Kidney epithelial cell (primary cell): ENCODE measurements around the gene BTF3. TPM values are rescaled to one million over a fixed set of nuclear protein-coding genes. Genes with fewer than 3 reads are reported as not detected.

ENCODE experiments used
- DNase-seq: peaks from one replicate; pipeline ENCODE4 v3.0.0-alpha.2; 2010; ENCODE audit warnings: low read depth
- H3K27me3 ChIP-seq: 2 replicates; pipeline ENCODE4 v1.6.0; 2011; ENCODE audit warnings: low read length; ENCODE audit not compliant: control insufficient read depth, insufficient read depth
- H3K36me3 ChIP-seq: 2 replicates; pipeline ENCODE4 v1.5.1; 2011; ENCODE audit warnings: low read length; ENCODE audit not compliant: control insufficient read depth, insufficient read depth
- H3K4me3 ChIP-seq: 2 replicates; pipeline ENCODE4 v1.5.1; 2011; ENCODE audit warnings: low read depth, mild to moderate bottlenecking, control low read depth, low read length
- total RNA-seq: library from RNA; depleted of rRNA; stranded (reverse); fragments of >200 nt; gene quantifications from 2 replicates; pipeline ENCODE4 v1.2.3, GENCODE V29; 2015
- TF ChIP-seq, protein P1 (sequence below): IDR thresholded peaks from 2 replicates; pipeline ENCODE4 v1.5.1; 2011; ENCODE audit warnings: mild to moderate bottlenecking, moderate library complexity, low read length, control low read depth, inconsistent platforms; ENCODE audit not compliant: insufficient read depth, poor library complexity, severe bottlenecking

The BTF3 gene
- total RNA-seq, 1 donor from 2014 or later: 708 TPM

DNA sequence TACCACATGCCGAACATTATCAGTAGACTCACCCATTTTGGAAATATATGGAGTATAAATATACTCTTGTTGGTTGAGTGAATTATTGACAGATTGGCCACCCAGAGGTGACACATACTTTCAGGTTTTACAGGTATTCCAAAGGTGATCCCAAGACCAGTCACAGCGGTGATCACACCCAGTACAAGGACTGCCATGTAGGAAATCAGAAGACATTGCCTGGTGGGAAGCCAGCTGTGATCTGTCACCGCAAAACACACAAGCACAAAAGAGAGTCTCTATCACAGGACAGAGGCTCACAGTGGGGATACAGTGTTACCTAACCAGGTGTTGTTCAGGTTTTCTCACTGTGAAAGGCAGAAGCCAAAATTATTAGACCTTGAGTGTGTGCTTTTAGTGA is 15.8 kb downstream of the BTF3 start:
- TF ChIP-seq, protein P1, sequence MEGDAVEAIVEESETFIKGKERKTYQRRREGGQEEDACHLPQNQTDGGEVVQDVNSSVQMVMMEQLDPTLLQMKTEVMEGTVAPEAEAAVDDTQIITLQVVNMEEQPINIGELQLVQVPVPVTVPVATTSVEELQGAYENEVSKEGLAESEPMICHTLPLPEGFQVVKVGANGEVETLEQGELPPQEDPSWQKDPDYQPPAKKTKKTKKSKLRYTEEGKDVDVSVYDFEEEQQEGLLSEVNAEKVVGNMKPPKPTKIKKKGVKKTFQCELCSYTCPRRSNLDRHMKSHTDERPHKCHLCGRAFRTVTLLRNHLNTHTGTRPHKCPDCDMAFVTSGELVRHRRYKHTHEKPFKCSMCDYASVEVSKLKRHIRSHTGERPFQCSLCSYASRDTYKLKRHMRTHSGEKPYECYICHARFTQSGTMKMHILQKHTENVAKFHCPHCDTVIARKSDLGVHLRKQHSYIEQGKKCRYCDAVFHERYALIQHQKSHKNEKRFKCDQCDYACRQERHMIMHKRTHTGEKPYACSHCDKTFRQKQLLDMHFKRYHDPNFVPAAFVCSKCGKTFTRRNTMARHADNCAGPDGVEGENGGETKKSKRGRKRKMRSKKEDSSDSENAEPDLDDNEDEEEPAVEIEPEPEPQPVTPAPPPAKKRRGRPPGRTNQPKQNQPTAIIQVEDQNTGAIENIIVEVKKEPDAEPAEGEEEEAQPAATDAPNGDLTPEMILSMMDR: no peak
- no peak for DNase-seq
- Histone ChIP-seq H3K36me3 (no peaks in the 10 kb centered on the region), H3K27me3 (no peaks in the 10 kb centered on the region), H3K4me3 (no peak overlapping the region)

DNA sequence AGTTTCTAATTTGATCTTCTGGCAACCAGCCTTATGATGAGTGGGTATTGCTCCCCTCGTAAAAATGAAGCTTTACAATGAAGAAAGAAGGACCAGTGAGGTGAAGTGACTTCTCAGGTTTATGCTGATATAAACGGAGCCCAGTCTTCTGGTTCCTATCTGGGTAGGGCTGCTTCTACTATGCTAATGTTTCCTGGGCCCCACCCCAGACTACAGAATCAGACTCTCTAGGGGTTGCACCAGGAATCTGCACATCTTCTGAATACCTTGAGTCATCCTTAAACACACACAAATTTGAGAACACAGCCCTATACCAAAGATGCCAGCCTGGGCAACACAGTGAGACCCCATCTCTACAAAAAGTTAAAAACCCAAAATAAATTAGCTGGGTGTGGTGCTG is 16.2 kb downstream of the BTF3 start:
- H3K36me3 ChIP-seq: no peaks in the 10 kb centered on the region
- TF ChIP-seq, protein P1: no peak
- no peaks in the 10 kb centered on the region for H3K27me3 ChIP-seq
- DNase-seq: no peak
- H3K4me3 ChIP-seq: no peak overlapping the region

DNA sequence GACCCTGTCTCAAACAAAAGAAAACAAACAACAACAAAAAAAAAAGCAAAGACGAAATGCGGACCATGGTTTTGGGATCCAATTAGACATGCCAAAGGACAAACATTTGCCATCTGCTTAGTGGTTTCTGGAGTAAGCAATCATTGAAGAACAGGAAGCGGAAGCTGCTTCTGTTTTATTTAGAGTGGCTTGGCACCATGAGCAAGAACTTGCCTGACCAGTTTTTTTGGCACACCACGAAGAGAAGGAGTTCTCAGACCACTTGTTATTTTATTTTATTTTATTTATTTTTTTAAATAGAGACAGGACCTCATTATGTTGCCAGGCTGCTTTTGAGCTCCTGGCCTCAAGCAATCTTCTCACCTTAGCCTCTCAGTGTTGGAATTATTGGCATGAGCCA is 17.0 kb downstream of the BTF3 start:
- Histone ChIP-seq H3K4me3 (no peak overlapping the region), H3K36me3 (no peaks in the 10 kb centered on the region), H3K27me3 (no peaks in the 10 kb centered on the region)
- DNase-seq: no peak
- TF ChIP-seq, protein P1: no peak

DNA sequence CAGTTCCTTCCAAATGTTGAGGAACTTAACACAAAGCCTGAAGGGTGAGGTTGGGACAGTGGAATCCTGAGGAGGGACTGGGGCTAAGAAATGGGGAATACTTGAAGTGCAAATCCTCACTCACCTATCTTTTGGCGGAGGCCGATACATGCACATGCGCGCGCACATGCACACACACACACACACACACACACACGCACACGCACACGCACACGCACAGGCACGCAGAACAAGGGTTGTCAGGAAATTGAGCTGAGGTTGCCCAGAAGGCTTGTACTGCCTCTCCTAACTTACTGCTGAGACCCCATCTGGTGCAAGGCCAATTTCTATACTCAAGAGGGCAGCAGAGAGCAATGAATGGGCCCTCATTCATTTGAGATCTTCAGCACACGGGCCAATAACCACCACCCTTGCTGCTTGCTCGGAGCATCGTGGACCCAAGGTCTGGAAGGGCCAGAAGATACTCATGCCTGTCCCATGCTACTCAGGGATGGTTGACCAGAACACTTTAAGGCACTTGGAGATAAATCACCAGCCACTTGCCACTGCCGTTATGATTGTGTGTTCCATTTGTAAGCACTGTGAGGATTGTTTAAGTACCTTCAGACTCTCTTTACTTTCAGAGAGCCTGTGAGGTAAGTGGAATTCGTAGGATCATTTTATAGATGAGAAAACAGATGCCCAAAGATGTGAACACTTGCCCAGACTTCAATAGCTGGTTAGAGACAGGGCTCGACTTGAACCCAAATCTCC is 21.5 kb downstream of the BTF3 start:
- peak; percentile 45 for DNase-seq
- TF ChIP-seq, protein P1: peak; percentile 82
- Histone ChIP-seq H3K27me3 (no peaks in the 10 kb centered on the region), H3K36me3 (no peaks in the 10 kb centered on the region), H3K4me3 (no peak overlapping the region)

DNA sequence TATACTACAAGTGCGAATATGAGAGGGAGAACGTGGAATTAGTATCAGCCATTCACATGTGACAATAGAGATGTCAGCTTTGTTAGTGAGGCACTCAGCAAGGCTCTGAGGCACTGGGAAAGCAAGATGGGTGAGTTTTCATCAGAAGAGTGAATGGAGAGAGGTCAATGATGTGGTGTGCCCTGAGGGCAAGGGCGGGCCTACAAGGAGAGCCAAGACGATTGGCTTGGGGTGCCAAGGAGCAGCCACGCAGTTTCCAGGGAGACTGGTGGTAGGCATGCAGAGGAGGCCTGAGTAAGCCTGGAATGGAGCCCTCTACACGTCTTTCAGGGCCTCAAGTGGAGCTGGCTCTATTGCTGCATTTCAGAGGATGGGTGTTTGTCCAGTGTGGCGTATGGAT is 24.7 kb downstream of the BTF3 start:
- H3K36me3 ChIP-seq: no peaks in the 10 kb centered on the region
- no peak overlapping the region for H3K4me3 ChIP-seq
- H3K27me3 ChIP-seq: no peaks in the 10 kb centered on the region
- no peak for DNase-seq
- TF ChIP-seq, protein P1: no peak

DNA sequence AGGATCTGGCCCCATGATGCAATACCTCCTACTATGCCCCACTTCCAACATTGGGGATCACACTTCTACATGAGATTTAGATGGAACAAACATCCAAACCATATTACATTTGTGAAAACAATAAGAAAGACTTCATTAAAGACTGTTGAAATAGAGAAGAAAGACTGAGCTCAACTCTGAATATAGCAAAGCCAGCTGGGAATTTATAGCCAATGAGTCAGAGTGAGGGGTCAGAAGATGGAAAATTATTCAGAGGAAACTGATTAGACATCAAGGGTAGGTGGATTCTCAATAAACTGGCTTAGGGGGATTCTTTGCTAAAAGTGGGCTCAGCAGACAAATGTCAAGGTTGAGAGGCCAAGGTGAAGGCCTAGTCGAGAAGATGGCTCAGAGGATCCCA is 25.6 kb downstream of the BTF3 start:
- no peak overlapping the region for H3K4me3 ChIP-seq
- H3K36me3 ChIP-seq: no peaks in the 10 kb centered on the region
- no peaks in the 10 kb centered on the region for H3K27me3 ChIP-seq
- DNase-seq: no peak
- TF ChIP-seq, protein P1: no peak
